GM18951 (cell line): Measurements from ENCODE around the gene SRR.

Experiments
- POLR2A ChIP-seq: IDR thresholded peaks from 4 replicates; pipeline ENCODE4 v1.6.1; 2011; ENCODE audit warnings: mild to moderate bottlenecking; ENCODE audit not compliant: insufficient read length, insufficient read depth; ENCODE audit errors: extremely low read depth
- in situ Hi-C: fragments of 300-500 bp; cut with MboI; formaldehyde crosslinking; loops from one replicate; pipeline ENCODE4 v1.12.0; 2022; ENCODE audit warnings: low sequenced_read_pairs, mixed read lengths, inconsistent platforms; ENCODE audit not compliant: unreplicated experiment

Gene SRR

DNA sequence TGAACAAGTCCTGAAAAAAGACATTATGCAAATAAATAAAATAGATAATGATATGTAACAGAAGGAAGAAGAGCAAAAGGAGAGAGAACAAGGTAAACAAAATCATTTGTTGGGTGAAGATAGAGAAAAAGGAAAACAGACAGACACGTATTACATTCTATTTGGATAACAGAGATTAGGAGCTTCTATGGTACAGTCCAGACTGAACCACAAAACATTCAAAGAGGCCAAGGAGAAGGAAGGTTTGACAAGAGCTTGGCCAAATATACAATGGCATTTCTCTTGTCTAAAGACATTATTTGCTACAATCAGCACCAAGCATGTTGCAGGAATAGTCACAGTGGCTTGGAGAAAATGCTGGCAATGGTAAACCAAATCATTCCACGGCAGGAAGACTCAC is 29.3 kb upstream of the SRR start:
- no peak for TF ChIP-seq POLR2A

GRCh38 chr17:2275722-2276121 is 28.0 kb upstream of the SRR start:
- no peak for TF ChIP-seq POLR2A
- in situ Hi-C loops = no loop called here

More for the DNA sequence above, 29.3 kb upstream of the SRR start:
- in situ Hi-C loops = no loop called here

- in situ Hi-C loops = no loop called here
- no peak for TF ChIP-seq POLR2A
These were observed 26.1 kb upstream of the SRR start for GRCh38 chr17:2277429-2278170.

DNA sequence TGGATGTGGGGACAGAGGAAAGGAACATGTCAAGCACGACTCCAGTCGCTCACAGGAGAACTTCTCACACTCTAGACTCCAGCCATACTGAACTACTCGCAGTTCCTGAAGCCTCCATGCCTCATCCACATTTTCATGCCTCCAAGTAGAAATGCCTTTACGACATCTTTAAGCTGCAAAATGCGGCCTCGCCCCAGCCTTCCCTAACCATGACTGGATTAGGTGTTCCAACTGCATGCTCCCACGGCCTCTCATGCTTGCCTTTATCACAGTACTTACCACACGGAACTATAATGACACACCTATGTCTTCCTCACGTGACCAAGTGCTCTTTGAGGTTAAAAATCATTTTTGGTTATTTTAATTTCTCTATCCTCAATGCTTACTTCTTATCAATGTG is 24.0 kb upstream of the SRR start:
- in situ Hi-C loops = no loop called here
- TF ChIP-seq POLR2A = no peak

GRCh38 chr17:2282297-2282873 is 21.4 kb upstream of the SRR start:
- in situ Hi-C loops = no loop called here
- TF ChIP-seq POLR2A = no peak

- no peak for TF ChIP-seq POLR2A
- in situ Hi-C loops = no loop called here
These were observed 20.4 kb upstream of the SRR start for GRCh38 chr17:2283302-2283701.

DNA sequence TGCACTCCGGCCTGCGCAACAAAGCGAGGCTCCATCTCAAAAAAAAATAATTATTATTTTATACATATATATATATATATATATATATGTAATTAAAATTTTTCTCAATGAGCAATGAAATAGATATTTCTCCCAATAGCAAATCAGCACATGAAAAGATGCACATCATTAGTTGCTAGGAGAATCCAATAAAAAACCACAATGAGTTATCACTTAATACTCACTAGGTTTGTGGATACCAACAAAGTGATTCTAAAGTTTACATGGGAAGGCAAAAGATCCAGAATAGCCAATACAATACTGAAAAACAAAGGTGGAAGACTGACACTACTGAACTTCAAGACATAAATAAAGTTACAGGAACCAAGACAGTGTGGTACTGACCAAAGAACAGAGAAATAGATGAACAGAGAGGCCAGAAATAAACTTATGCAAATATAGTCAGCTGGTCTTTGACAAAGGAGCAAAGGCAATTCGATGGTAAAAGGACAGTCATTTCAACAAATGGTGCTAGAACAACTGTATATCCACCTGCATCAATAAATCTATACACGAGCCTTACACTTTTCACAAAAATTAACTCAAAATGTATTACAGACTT is 13.8 kb upstream of the SRR start:
- in situ Hi-C loops = no loop called here
- no peak for TF ChIP-seq POLR2A

DNA sequence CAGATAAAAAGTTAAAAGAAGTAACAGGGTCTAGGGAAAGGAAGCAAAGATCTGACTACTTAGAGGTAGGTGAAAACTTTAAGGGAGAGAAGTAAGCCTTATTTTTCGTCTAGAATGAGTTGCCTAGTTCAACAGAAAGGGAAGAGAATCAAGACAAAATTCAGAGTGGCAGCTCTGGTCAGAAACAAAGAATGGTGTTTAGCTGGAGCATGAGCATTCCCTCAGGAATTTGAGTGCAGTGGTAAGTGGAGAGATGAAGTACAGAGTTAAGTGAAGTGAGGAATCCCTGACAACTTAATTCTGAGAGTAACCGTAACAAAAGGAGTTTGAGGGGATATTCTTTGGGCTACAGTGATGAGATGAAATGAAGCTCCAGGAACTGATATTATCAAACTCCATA is 11.7 kb upstream of the SRR start:
- TF ChIP-seq POLR2A = no peak
- in situ Hi-C loops = no loop called here

GRCh38 chr17:2295575-2295974 is 8.2 kb upstream of the SRR start:
- no peak for TF ChIP-seq POLR2A
- in situ Hi-C loops = no loop called here

DNA sequence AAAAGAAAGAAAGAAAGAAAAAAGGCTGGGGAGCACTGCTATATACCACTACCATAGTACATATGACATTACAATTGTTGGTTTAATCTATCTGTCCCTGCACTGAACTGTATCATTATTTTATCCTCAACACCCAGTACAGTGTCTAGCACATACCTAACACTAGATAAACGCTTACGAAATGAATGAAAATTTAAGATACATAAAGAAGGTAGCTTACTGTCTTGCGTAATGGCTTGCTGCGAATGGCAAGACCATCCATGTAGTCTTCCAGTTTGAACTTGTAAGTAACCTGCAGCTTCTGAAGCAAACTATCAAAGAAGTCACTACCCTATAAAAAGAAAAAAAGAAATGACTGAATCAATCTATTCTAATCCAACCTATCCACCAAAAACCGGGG is 6.7 kb upstream of the SRR start:
- no peak for TF ChIP-seq POLR2A

DNA sequence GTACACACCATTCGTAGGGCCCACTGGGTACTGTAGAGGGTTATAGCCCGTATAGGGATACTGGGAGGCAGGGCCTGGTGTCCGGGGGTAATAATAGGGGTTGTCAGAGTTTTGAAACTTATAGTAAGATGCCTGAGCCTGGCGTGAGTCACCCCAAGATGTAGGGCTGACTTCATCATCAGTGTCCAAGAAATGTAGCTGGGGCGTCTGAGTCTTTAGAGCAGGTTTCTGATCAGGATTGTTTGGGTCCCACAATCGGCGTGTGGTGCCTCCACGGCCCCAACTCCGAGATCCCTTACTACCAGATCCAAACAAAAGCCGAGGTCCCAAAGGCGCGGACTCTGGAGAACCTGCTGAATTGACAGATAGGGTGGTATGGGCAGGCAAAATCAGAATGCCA is 4.6 kb upstream of the SRR start:
- in situ Hi-C loops = no loop called here
- no peak for TF ChIP-seq POLR2A

More for the DNA sequence above, 6.7 kb upstream of the SRR start:
- in situ Hi-C loops = no loop called here

DNA sequence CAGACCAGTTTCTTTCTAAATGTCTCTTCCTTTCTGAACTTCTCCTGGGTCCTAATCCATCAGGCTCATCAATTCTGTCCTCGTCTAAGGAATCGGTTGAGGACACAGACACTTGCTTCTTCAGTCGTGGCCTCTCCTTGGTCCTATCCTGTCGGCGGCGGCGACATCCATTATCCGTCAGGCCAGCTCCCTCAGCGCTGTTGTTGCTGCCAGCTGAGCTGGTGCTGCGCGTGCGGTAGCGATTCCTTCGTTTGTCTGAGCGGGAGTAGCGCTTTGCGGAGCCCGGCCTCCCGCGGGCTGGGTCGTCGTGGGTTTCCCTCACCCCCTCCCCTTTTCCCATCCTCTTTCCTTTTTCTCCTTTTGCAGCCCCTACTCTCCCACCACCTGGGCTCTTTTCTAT is 4.0 kb upstream of the SRR start:
- TF ChIP-seq POLR2A = no peak
- in situ Hi-C loops = no loop called here

GRCh38 chr17:2302778-2303203 is 959 bp upstream of the SRR start:
- TF ChIP-seq POLR2A = no peak
- in situ Hi-C loops = no loop called here

GRCh38 chr17:2304931-2305330 is 1.2 kb downstream of the SRR start:
- in situ Hi-C loops = no loop called here
- no peak for TF ChIP-seq POLR2A
